GM19395 (cell line): ENCODE results near the gene HEMGN.

Source experiments
- ATAC-seq: cut with Tn5 transposase; IDR thresholded peaks from one replicate; pipeline ENCODE4 v1.9.1; 2021; ENCODE audit warnings: mild to moderate bottlenecking, moderate library complexity; ENCODE audit not compliant: unreplicated experiment

The HEMGN gene

GRCh38 chr9:97900738-97901565, 37.0 kb downstream of the HEMGN start:
- ATAC-seq, result no peak

GRCh38 chr9:97900103-97900737, 37.8 kb downstream of the HEMGN start:
- ATAC-seq, result no peak

GRCh38 chr9:97895695-97896332, 42.2 kb downstream of the HEMGN start:
- ATAC-seq, result no peak

- no peak for ATAC-seq
These were observed 42.8 kb downstream of the HEMGN start for GRCh38 chr9:97895211-97895610.

- ATAC-seq, result no peak
These were observed 45.6 kb downstream of the HEMGN start for GRCh38 chr9:97892421-97892820.

GRCh38 chr9:97891736-97892135, 46.2 kb downstream of the HEMGN start:
- ATAC-seq, result no peak

- ATAC-seq, result no peak
These were observed 47.8 kb downstream of the HEMGN start for GRCh38 chr9:97889941-97890887.

- no peak for ATAC-seq
These were observed 57.6 kb downstream of the HEMGN start for GRCh38 chr9:97880336-97880735.
